A673 (cell line): ENCODE results near the gene BTLA. TPM values are rescaled to one million over a fixed set of nuclear protein-coding genes. Genes with fewer than 3 reads are reported as not detected.

Source experiments
- BruUV-seq: library from RNA; stranded (reverse); fragments of 400-500 nt; replicated peaks from 2 replicates; lab custom pipeline; 2021; lab: Mats Ljungman, UMichigan
- CTCF ChIA-PET: fragments of 300-600 bp; sonication (Branson Sonifier 250); formaldehyde crosslinking; loops from one replicate; lab custom pipeline; 2022; ENCODE audit warnings: antibody characterized with exemption; lab: Charles Lee
- POLR2A ChIA-PET: fragments of 300-600 bp; sonication (Branson Sonifier 250); formaldehyde crosslinking; loops from one replicate; lab custom pipeline; 2022; ENCODE audit warnings: antibody characterized with exemption; ENCODE audit not compliant: low non-redundant PET; lab: Charles Lee
- DNase-seq: peaks from one replicate; pipeline ENCODE4 v3.0.0-alpha.2; 2015; ENCODE audit warnings: low spot score
- H3K27ac ChIP-seq: fragments of 200-600 bp; sonication (generic); 2 replicates; pipeline ENCODE4 v1.5.1; 2016; ENCODE audit warnings: mixed run types, low read depth, mild to moderate bottlenecking, mixed read lengths, antibody characterized with exemption, low read length; ENCODE audit not compliant: poor library complexity, severe bottlenecking
- H3K27me3 ChIP-seq: fragments of 200-600 bp; sonication (generic); replicated peaks from 2 replicates; pipeline ENCODE4 v1.6.1; 2017; ENCODE audit warnings: mixed run types, low read depth, mild to moderate bottlenecking, mixed read lengths, antibody characterized with exemption, low read length; ENCODE audit not compliant: insufficient read depth, poor library complexity
- H3K36me3 ChIP-seq: fragments of 200-600 bp; sonication (generic); 2 replicates; pipeline ENCODE4 v1.6.1; 2016; ENCODE audit warnings: mixed run types, mild to moderate bottlenecking, mixed read lengths, antibody characterized with exemption, low read length; ENCODE audit not compliant: insufficient read depth, poor library complexity, severe bottlenecking
- H3K4me1 ChIP-seq: fragments of 200-600 bp; sonication (generic); 2 replicates; pipeline ENCODE4 v1.6.1; 2017; ENCODE audit warnings: mixed run types, mild to moderate bottlenecking, mixed read lengths, antibody characterized with exemption, low read length; ENCODE audit not compliant: insufficient read depth, poor library complexity, severe bottlenecking
- H3K4me3 ChIP-seq: fragments of 200-600 bp; sonication (generic); 2 replicates; pipeline ENCODE4 v1.5.1; 2016; ENCODE audit warnings: low read depth, mixed run types, mild to moderate bottlenecking, mixed read lengths, low read length; ENCODE audit not compliant: poor library complexity, severe bottlenecking
- H3K9me3 ChIP-seq: fragments of 200-600 bp; sonication (generic); 2 replicates; pipeline ENCODE4 v1.6.1; 2016; ENCODE audit warnings: mixed run types, low read depth, mild to moderate bottlenecking, mixed read lengths, antibody characterized with exemption, low read length; ENCODE audit not compliant: poor library complexity, severe bottlenecking
- CTCF ChIP-seq: fragments of 300-800, 200-600 bp; sonication (generic); conservative IDR thresholded peaks from 2 replicates; pipeline ENCODE4 v1.5.1; 2017; ENCODE audit warnings: low read depth, mild to moderate bottlenecking, antibody characterized with exemption, low read length, moderate library complexity, mixed read lengths
- EZH2 ChIP-seq: fragments of 200-600 bp; sonication (generic); IDR thresholded peaks from 2 replicates; pipeline ENCODE4 v1.6.1; 2017; ENCODE audit warnings: borderline replicate concordance, low read depth, mild to moderate bottlenecking, mixed read lengths, antibody characterized with exemption, low read length; ENCODE audit not compliant: poor library complexity, severe bottlenecking
- intact Hi-C: fragments of 100-400 bp; cut with micrococcal nuclease; formaldehyde crosslinking; loops from one replicate; pipeline ENCODE4 v1.10.0; 2022; ENCODE audit not compliant: unreplicated experiment
- total RNA-seq: library from RNA; stranded (reverse); gene quantifications from 2 replicates; pipeline ENCODE4 v1.2.3, GENCODE V29; 2021

The BTLA gene
- total RNA-seq, 1 experiment from 2014 or later: not detected

GRCh38 chr3:112505907-112506306, 6.6 kb upstream of the BTLA start:
- Histone ChIP-seq H3K27ac (no peak overlapping the region), H3K4me1 (no peaks in the 10 kb centered on the region), H3K9me3 (no peaks in the 10 kb centered on the region), H3K27me3 (no peaks in the 10 kb centered on the region), H3K36me3 (no peaks in the 10 kb centered on the region), H3K4me3 (no peak overlapping the region)
- DNase-seq: no peak
- TF ChIP-seq EZH2: no peak
- no peak for TF ChIP-seq CTCF
- ChIA-PET CTCF (no interaction called here), POLR2A (no interaction called here)
- intact Hi-C loops: no loop called here
- no TSS peak for BruUV-seq

GRCh38 chr3:112504123-112504522, 4.9 kb upstream of the BTLA start:
- H3K27me3 ChIP-seq: no peaks in the 10 kb centered on the region
- BruUV-seq: no TSS peak
- POLR2A ChIA-PET: no interaction called here
- H3K9me3 ChIP-seq: no peaks in the 10 kb centered on the region
- CTCF ChIA-PET: no interaction called here
- no peaks in the 10 kb centered on the region for H3K4me1 ChIP-seq
- H3K27ac ChIP-seq: no peak overlapping the region
- intact Hi-C loops: no loop called here
- TF ChIP-seq CTCF (no peak), EZH2 (no peak)
- no peaks in the 10 kb centered on the region for H3K36me3 ChIP-seq
- DNase-seq: no peak
- H3K4me3 ChIP-seq: no peak overlapping the region

- no peaks in the 10 kb centered on the region for H3K4me1 ChIP-seq
- ChIA-PET CTCF (no interaction called here), POLR2A (no interaction called here)
- TF ChIP-seq CTCF (no peak), EZH2 (no peak)
- no peaks in the 10 kb centered on the region for H3K9me3 ChIP-seq
- intact Hi-C loops: no loop called here
- no peak overlapping the region for H3K27ac ChIP-seq
- no peak for DNase-seq
- BruUV-seq: no TSS peak
- no peak overlapping the region for H3K4me3 ChIP-seq
- no peaks in the 10 kb centered on the region for H3K27me3 ChIP-seq
- H3K36me3 ChIP-seq: no peaks in the 10 kb centered on the region
Observed at GRCh38 chr3:112503304-112503972, 4.2 kb upstream of the BTLA start.
